ENCODE data around the gene PHF10. TPM values are rescaled to one million over a fixed set of nuclear protein-coding genes. Genes with fewer than 3 reads are reported as not detected.

The PHF10 gene
- polyA plus RNA-seq, 1 of the 3 experiments (the other 2 are of a cell fraction): 23.5 TPM

GRCh38 chr6:169663468-169663867 lies 60.8 kb downstream of the PHF10 start:
- ChIA-PET POLR2A (no interaction called here), CTCF (no interaction called here)
- WGBS (ENCODE audit: low lambda C conversion rate): 98% methylated on average over 8 of the region's 8 CpGs
- H3K4me1 ChIP-seq (ENCODE audit: control insufficient read depth in 1 of 2, insufficient read depth in 2 of 2, low read depth in 1 of 2, low read length in 1 of 2): no peaks in the 10 kb centered on the region; a peak in 1 of 4 replicates
- H3F3A ChIP-seq (replicated peaks; ENCODE audit: insufficient read depth): no peaks in the 10 kb centered on the region
- DNase-seq: no peak
- H3K4me2 ChIP-seq: no peak overlapping the region
- H3K9me2 ChIP-seq: no peaks in the 10 kb centered on the region
- H2AFZ ChIP-seq (ENCODE audit: low read depth): no peak overlapping the region
- TF ChIP-seq GABPA (IDR thresholded peaks at IDR 0.05; ENCODE audit: low read depth) (no peak), YY1 (IDR thresholded peaks at IDR 0.05; ENCODE audit: low read depth) (no peak), RXRA (IDR thresholded peaks at IDR 0.05; ENCODE audit: borderline replicate concordance, low read depth) (no peak), NFIC (IDR thresholded peaks at IDR 0.05; ENCODE audit: borderline replicate concordance) (no peak), ELF1 (IDR thresholded peaks at IDR 0.05) (no peak), CTCF (IDR thresholded peaks at IDR 0.05) (no peak), FOXM1 (IDR thresholded peaks at IDR 0.05; ENCODE audit: low read depth) (no peak), RCOR1 (IDR thresholded peaks at IDR 0.05; ENCODE audit: low read length) (no peak), EZH2phosphoT487 (IDR thresholded peaks at IDR 0.05; ENCODE audit: borderline replicate concordance, low read depth) (no peak), MEF2A (IDR thresholded peaks at IDR 0.05; ENCODE audit: borderline replicate concordance, low read depth) (no peak), SIN3A (IDR thresholded peaks at IDR 0.05; ENCODE audit: borderline replicate concordance, low read depth, low read length) (no peak), TCF12 (IDR thresholded peaks at IDR 0.05) (no peak), NRF1 (IDR thresholded peaks at IDR 0.05; ENCODE audit: low read depth, low read length) (no peak), FOXJ3 (CRISPR knock-in tag; IDR thresholded peaks at IDR 0.05) (no peak), TEAD4 (IDR thresholded peaks at IDR 0.05; ENCODE audit: borderline replicate concordance, insufficient read depth) (no peak)
- no peaks in the 10 kb centered on the region for H3K79me2 ChIP-seq (ENCODE audit: insufficient read depth)
- H3K9ac ChIP-seq: no peak overlapping the region
- no peak overlapping the region for H3K27ac ChIP-seq (ENCODE audit: low read depth in 2 of 2, low read length in 1 of 2)
- no peak overlapping the region for H3K4me3 ChIP-seq (ENCODE audit: low read depth in 2 of 2, low read length in 1 of 2)
- H3K27me3 ChIP-seq (ENCODE audit: insufficient read depth): no peaks in the 10 kb centered on the region
- peaks cover 6 to 62% of the 10 kb centered on the region in 2 experiments for H3K36me3 ChIP-seq (replicated peaks in 1 of 2; ENCODE audit: control insufficient read depth in 1 of 2, insufficient read depth in 2 of 2, low read length in 1 of 2)
- no peaks in the 10 kb centered on the region for H4K20me1 ChIP-seq (ENCODE audit: insufficient read depth)
- H3K9me3 ChIP-seq: no peaks in the 10 kb centered on the region

- Histone ChIP-seq H2AFZ (ENCODE audit: low read depth) (no peak overlapping the region), H3K36me3 (replicated peaks in 1 of 2; ENCODE audit: control insufficient read depth in 1 of 2, insufficient read depth in 2 of 2, low read length in 1 of 2) (peaks cover 5 to 65% of the 10 kb centered on the region in 2 experiments), H3K9me2 (no peaks in the 10 kb centered on the region), H3K27ac (ENCODE audit: low read depth in 2 of 2, low read length in 1 of 2) (no peak overlapping the region), H3K27me3 (ENCODE audit: insufficient read depth) (no peaks in the 10 kb centered on the region), H4K20me1 (ENCODE audit: insufficient read depth) (no peaks in the 10 kb centered on the region), H3K4me1 (ENCODE audit: control insufficient read depth in 1 of 2, insufficient read depth in 2 of 2, low read depth in 1 of 2, low read length in 1 of 2) (no peaks in the 10 kb centered on the region; a peak in 1 of 4 replicates), H3K4me2 (no peak overlapping the region), H3K9ac (no peak overlapping the region), H3K79me2 (ENCODE audit: insufficient read depth) (no peaks in the 10 kb centered on the region), H3K4me3 (ENCODE audit: low read depth in 2 of 2, low read length in 1 of 2) (no peak overlapping the region), H3K9me3 (no peaks in the 10 kb centered on the region), H3F3A (replicated peaks; ENCODE audit: insufficient read depth) (no peaks in the 10 kb centered on the region)
- no CpG with 5 or more reads among the region's 7 CpGs for WGBS (ENCODE audit: low lambda C conversion rate)
- no peak for DNase-seq
- ChIA-PET POLR2A (no interaction called here), CTCF (no interaction called here)
- TF ChIP-seq PBX3 (IDR thresholded peaks at IDR 0.05): no peak
- TF ChIP-seq POLR2AphosphoS5 (IDR thresholded peaks at IDR 0.05; ENCODE audit: low read depth, low read length): no peak
- TF ChIP-seq NRF1 (IDR thresholded peaks at IDR 0.05; ENCODE audit: low read depth, low read length): no peak
- TF ChIP-seq, protein P1, sequence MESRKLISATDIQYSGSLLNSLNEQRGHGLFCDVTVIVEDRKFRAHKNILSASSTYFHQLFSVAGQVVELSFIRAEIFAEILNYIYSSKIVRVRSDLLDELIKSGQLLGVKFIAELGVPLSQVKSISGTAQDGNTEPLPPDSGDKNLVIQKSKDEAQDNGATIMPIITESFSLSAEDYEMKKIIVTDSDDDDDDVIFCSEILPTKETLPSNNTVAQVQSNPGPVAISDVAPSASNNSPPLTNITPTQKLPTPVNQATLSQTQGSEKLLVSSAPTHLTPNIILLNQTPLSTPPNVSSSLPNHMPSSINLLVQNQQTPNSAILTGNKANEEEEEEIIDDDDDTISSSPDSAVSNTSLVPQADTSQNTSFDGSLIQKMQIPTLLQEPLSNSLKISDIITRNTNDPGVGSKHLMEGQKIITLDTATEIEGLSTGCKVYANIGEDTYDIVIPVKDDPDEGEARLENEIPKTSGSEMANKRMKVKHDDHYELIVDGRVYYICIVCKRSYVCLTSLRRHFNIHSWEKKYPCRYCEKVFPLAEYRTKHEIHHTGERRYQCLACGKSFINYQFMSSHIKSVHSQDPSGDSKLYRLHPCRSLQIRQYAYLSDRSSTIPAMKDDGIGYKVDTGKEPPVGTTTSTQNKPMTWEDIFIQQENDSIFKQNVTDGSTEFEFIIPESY (IDR thresholded peaks at IDR 0.05; ENCODE audit: borderline replicate concordance, low read depth): no peak
- TF ChIP-seq RAD21 (IDR thresholded peaks at IDR 0.05; ENCODE audit: low read length): no peak
- TF ChIP-seq TAF1 (IDR thresholded peaks at IDR 0.05; ENCODE audit: borderline replicate concordance, low read depth, low read length): no peak
- TF ChIP-seq, protein P2, sequence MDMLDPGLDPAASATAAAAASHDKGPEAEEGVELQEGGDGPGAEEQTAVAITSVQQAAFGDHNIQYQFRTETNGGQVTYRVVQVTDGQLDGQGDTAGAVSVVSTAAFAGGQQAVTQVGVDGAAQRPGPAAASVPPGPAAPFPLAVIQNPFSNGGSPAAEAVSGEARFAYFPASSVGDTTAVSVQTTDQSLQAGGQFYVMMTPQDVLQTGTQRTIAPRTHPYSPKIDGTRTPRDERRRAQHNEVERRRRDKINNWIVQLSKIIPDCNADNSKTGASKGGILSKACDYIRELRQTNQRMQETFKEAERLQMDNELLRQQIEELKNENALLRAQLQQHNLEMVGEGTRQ (IDR thresholded peaks at IDR 0.05; ENCODE audit: borderline replicate concordance, low read depth, low read length): no peak
- TF ChIP-seq CTCF (IDR thresholded peaks at IDR 0.05): no peak
Measured at GRCh38 chr6:169661391-169661756, 62.9 kb downstream of the PHF10 start.

All from SK-N-SH (cell line).